Lung (tissue), 12 donors: Measurements from ENCODE around the gene RELA. TPM values are rescaled to one million over a fixed set of nuclear protein-coding genes. Genes with fewer than 3 reads are reported as not detected.
"Not testable (repeated sequence)": the region's sequence is repeated elsewhere in the genome, so short reads cannot be mapped to it uniquely, and the experiment has no call there.

Experiments
- ATAC-seq: fragments of 200-7000 bp; cut with Tn5 transposase; one replicate; pipeline ENCODE4 v1.9.1; 2020; ENCODE audit warnings: moderate number of reproducible peaks; ENCODE audit not compliant: insufficient read depth, low FRiP score
- DNase-seq, 3 donors: peaks; one replicate each; pipeline ENCODE4 v3.0.0-alpha.2; 2013 to 2017
- H3K27ac ChIP-seq, 2 donors: one replicate each; pipeline ENCODE4 v1.5.1; 2013; ENCODE audit warnings: mild to moderate bottlenecking in 2 of 2, moderate library complexity in 2 of 2, control low read depth in 1 of 2, inconsistent platforms in 1 of 2, low read depth in 1 of 2, low read length in 1 of 2
- H3K27me3 ChIP-seq, 3 donors: one replicate each; pipeline ENCODE4 v1.5.1; 2013; ENCODE audit warnings: low read length in 2 of 3; ENCODE audit not compliant: control insufficient read depth in 3 of 3, insufficient read depth in 3 of 3
- H3K36me3 ChIP-seq, 4 donors: one replicate each; pipeline ENCODE4 v1.5.1; 2013; ENCODE audit warnings: low read length in 4 of 4, mild to moderate bottlenecking in 1 of 4, moderate library complexity in 1 of 4; ENCODE audit not compliant: control insufficient read depth in 4 of 4, insufficient read depth in 4 of 4
- H3K4me1 ChIP-seq, 5 donors: one replicate each; pipeline ENCODE4 v1.5.1; 2013; ENCODE audit warnings: low read length in 5 of 5, mild to moderate bottlenecking in 2 of 5, moderate library complexity in 1 of 5; ENCODE audit not compliant: control insufficient read depth in 5 of 5, insufficient read depth in 5 of 5
- H3K4me3 ChIP-seq: one replicate; pipeline ENCODE4 v1.5.1; 2013; ENCODE audit warnings: mild to moderate bottlenecking, control low read depth, moderate library complexity
- H3K9ac ChIP-seq, 2 donors: one replicate each; pipeline ENCODE4 v1.5.1; 2013; ENCODE audit warnings: low read length in 2 of 2, control low read depth in 1 of 2; ENCODE audit not compliant: insufficient read depth in 1 of 2
- H3K9me3 ChIP-seq, 4 donors: one replicate each; pipeline ENCODE4 v1.5.1; 2013; ENCODE audit warnings: low read length in 3 of 4, mild to moderate bottlenecking in 1 of 4, moderate library complexity in 1 of 4; ENCODE audit not compliant: control insufficient read depth in 4 of 4, insufficient read depth in 3 of 4
- WGBS, 2 donors: extraction: QIAGEN DNeasy Blood & Tissue Kit; methylation state at CpG; one replicate each; pipeline ENCODE4 v1.1.7; 2013; 5-methylcytosine and 5-hydroxymethylcytosine counted together
- polyA plus RNA-seq, 2 donors: library from polyadenylated mRNA; stranded (reverse); fragments of 200-250 nt; gene quantifications; one replicate each; pipeline ENCODE4 v1.2.1, GENCODE V29; 2013
- total RNA-seq, 2 donors: library from RNA; depleted of rRNA in 1 of 2; stranded (reverse); fragments of >200 nt in 1 of 2; gene quantifications; one replicate each; pipeline ENCODE4 v1.2.1, GENCODE V29; 2014 to 2021
- TF ChIP-seq, protein P1 (sequence below): IDR thresholded peaks from 2 replicates; pipeline ENCODE4 v1.5.1; 2012; ENCODE audit warnings: mild to moderate bottlenecking; ENCODE audit errors: control extremely low read depth, extremely low read depth
- donor health status: control.
- donor health status: control.
- donor health status: Bipolar disorder and iron deficiency.
- donor health status: healthy.
- donor health status: DM: yes; HTN: yes; CAD: no.

Gene RELA
- total and polyA plus RNA-seq, 4 donors = 34.8 to 72.6 (median 58.0) TPM

DNA sequence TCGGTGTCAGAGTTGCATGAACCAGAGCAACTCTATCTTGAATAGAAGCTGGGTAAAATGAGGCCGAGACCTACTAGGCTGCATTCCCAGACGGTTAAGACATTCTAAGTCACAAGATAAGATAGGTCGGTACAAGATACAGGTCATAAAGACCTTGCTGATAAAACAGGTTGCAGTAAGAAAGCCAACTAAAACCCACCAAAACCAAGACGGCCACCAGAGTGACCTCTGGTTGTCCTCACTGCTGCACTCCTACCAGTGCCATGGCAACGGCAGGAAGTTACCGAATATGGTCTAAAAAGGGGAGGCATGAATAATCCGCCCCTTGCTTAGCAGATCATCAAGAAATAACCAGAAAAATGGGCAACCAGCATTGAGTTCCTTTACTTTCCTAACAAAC is 46.9 kb upstream of the RELA start:
- TF ChIP-seq, protein P1, sequence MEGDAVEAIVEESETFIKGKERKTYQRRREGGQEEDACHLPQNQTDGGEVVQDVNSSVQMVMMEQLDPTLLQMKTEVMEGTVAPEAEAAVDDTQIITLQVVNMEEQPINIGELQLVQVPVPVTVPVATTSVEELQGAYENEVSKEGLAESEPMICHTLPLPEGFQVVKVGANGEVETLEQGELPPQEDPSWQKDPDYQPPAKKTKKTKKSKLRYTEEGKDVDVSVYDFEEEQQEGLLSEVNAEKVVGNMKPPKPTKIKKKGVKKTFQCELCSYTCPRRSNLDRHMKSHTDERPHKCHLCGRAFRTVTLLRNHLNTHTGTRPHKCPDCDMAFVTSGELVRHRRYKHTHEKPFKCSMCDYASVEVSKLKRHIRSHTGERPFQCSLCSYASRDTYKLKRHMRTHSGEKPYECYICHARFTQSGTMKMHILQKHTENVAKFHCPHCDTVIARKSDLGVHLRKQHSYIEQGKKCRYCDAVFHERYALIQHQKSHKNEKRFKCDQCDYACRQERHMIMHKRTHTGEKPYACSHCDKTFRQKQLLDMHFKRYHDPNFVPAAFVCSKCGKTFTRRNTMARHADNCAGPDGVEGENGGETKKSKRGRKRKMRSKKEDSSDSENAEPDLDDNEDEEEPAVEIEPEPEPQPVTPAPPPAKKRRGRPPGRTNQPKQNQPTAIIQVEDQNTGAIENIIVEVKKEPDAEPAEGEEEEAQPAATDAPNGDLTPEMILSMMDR = no peak
- 67 to 77% methylated on average over 8 of the region's 8 CpGs for WGBS, 2 donors
- H3K4me3 ChIP-seq = no peak overlapping the region
- no peak overlapping the region for H3K27ac ChIP-seq
- DNase-seq = no peak
- ATAC-seq = no peak
- H3K36me3 ChIP-seq = peaks cover 0 to 18% (median 16%) of the 10 kb centered on the region in 4 donors
- H3K9me3 ChIP-seq = no peaks in the 10 kb centered on the region
- peaks cover 0 to 10% (median 0%) of the 10 kb centered on the region in 5 donors for H3K4me1 ChIP-seq
- no peak overlapping the region for H3K9ac ChIP-seq
- H3K27me3 ChIP-seq = no peaks in the 10 kb centered on the region

DNA sequence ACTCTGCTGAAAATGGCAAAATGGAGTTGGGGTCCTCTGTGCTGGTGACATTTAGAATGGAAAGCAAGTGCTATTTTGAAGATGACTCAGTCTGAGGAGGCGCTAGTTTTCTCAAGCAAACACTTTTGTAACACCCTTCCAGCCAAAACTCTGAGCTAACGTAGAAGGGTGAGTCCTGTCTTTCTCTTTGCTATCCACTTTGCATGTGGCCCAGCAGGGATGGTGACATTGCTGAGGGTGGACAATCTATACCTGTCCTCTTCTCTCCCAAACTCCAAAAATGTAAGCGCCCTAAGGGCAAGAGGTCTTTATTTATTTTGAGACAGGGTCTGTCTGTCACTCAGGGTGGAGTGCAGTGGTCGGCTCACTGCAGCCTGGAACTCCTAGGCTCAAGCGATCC is 45.7 kb upstream of the RELA start:
- H3K27me3 ChIP-seq = no peaks in the 10 kb centered on the region
- no peaks in the 10 kb centered on the region for H3K9me3 ChIP-seq
- H3K36me3 ChIP-seq = peaks cover 0 to 7% (median 3%) of the 10 kb centered on the region in 4 donors
- DNase-seq (no peak), ATAC-seq (no peak)
- no peak overlapping the region for H3K4me3 ChIP-seq
- H3K27ac ChIP-seq = no peak overlapping the region
- H3K9ac ChIP-seq = no peak overlapping the region
- WGBS, 2 donors = 86 to 89% methylated on average over 5 of the region's 5 CpGs
- TF ChIP-seq, protein P1 = no peak
- H3K4me1 ChIP-seq = peaks cover 0 to 10% (median 0%) of the 10 kb centered on the region in 5 donors

DNA sequence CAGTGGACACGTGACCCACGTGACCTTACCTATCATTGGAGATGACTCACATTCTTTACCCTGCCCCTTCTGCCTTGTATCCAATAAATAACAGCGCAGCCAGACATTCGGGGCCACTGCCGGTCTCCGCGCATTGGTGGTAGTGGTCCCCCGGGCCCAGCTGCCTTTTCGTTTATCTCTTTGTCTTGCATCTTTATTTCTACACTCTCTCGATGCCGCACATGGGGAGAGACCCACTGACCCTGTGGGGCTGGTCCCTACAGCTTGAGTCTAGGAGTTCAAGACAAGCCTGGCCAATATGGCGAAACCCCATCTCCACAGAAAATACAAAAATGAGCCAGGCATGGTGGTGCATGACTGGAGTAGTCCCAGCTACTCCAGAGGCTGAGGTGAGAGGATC is 44.3 kb upstream of the RELA start:
- H3K4me1 ChIP-seq, DNase-seq, H3K9ac ChIP-seq, ATAC-seq, H3K9me3 ChIP-seq, H3K27ac ChIP-seq, H3K4me3 ChIP-seq, H3K27me3 ChIP-seq, H3K36me3 ChIP-seq: not testable (repeated sequence)
- WGBS, 2 donors = 93 to 95% methylated on average over 9 to 10 of the region's 12 CpGs

DNA sequence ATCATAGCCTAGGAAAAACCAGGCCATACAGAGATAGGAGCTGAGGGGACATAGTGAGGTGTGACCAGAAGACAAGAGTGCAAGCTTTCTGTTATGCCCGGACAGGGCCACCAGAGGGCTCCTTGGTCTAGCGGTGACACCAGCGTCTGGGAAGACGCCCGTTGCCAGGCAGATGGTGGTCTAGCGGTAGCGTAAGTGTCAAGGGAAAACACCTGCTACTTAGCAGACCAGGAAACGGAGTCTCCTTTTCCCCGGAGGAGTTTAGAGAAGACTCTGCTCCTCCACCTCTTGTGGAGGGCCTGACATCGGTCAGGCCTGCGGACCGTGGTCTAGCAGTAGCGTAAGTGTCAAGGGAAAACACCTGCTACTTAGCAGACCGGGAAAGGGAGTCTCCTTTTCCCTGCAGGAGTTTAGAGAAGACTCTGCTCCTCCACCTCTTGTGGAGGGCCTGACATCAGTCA is 43.6 kb upstream of the RELA start:
- TF ChIP-seq, protein P1 = peak; percentile 59
- H3K9ac ChIP-seq, ATAC-seq, H3K27ac ChIP-seq, H3K4me1 ChIP-seq, H3K27me3 ChIP-seq, H3K9me3 ChIP-seq, H3K4me3 ChIP-seq, H3K36me3 ChIP-seq: not testable (repeated sequence)
- DNase-seq = peak; percentile 45 to 60 (median 53)
- WGBS, 2 donors = 10 to 24% methylated on average over 14 of the region's 14 CpGs
